SKM-1 treated with dmso at 0.1 percent for 144 hours (cell line): Measurements from ENCODE around the gene AKT3.
"Not testable (repeated sequence)": the region's sequence is repeated elsewhere in the genome, so short reads cannot be mapped to it uniquely, and the experiment has no call there.

Experiments used
- DNase-seq: peaks from one replicate; lab custom pipeline; 2025; ENCODE audit not compliant: unreplicated experiment; lab: John Stamatoyannopoulos, UW

The AKT3 gene

DNA sequence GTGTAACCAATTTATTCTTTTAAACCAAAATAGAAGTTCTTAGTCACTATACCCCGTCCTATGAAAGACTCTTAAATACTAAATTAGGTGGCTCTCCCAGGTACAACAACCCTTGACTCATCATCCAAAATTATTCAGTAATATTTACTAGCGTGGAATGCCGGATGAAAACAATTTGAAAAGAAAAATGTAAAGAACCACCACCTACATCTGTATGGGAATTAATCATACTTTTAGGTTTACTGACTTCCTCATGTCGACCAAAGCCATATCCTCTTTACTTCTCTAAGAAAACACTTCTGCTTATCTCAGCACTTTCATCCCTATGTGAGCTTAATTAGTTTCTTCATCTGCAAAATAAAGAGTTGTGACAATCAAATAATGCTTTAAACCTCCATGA, 139.6 kb downstream of the AKT3 start:
- DNase-seq, result peak; percentile 79

DNA sequence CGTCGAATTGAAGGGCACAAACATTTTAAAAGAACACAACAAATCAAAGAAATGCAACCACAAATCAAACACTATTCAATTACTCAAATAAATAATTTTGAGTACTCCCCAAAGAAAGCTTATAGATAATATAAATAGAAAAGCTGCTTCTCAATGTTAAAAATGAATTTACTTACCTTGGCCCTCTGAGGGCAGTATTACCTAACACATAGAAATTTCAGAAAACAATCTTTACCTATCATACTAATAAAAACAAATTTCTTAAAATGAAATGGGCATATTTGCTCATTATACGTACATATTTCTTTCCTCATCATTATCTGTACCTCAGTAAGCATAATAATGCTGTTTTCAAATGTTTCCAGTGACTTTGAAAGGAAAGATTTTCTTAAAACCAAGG, 141.8 kb downstream of the AKT3 start:
- no peak for DNase-seq

DNA sequence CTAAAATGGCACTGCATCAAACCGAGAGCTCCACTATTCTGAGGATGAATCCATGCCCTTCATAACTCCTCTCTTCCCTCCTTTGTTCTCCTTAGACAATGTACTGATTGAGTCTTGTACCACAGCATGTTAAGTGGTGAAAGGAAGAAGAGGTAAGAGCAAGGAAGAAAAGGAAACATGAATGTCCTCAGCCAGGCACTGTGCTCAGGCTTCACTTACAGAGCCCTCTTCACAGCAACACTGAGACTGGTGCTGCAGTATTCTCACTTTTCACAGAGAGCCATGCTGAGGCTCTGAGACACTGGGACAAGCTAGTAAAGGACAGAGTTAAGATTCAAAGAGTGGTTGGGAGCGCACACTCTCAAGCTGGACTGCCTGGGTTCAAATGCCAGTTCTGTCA, 143.5 kb downstream of the AKT3 start:
- DNase-seq, result no peak

DNA sequence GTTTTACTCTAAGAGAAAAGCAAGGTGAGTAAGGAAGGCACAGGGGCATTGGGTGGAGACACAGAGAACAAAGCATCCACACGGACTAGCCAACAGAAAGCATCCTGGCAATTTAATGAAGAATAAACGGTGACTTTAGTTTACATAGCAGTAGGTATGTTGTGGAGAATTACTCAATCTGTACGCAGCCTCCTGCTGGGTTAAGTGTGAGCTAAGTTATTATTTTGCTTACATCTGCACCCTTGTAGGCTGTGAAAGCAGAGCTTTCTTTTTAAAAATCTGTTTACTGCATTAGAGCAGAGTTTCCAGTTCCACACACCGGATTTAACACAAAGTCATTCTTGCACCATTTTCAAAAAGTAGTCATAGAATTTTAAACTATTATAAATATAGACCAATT, 144.5 kb downstream of the AKT3 start:
- DNase-seq, result no peak

DNA sequence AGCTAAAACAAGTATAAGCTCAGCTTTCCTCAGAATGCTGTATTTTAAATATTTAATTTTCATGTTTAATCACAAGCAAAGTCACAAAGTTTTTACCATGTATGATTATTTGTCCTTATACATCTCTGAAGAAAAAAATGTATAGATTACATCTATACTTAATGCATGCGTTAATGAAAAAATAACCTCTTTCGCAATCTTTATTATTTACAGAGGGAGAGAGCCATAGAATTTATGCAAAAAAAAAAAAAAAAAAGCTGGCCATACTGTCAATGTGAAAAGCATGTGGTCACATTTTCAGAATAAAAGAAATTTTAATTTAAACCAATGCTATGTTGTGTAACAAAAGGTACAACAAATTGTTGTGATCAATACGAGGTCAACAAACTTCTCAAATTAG, 148.2 kb downstream of the AKT3 start:
- no peak for DNase-seq

DNA sequence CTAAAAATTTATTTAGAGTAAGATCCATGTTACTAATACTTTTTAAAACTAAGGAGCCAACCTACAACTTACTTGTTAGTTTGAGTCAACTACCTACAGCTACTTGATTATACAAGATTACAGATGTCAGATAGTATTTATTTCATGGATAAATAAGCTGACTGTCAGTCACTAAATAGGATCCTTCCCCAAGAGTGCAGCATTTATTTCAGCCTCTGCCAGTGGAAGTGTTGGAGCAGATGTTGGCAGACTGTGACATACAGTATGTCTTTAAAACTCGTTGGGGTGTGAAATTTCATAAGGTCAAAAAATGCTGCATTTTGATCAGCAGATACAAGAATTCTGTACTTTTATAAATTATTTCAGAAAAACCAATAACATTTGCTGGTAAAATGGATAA, 156.2 kb downstream of the AKT3 start:
- no peak for DNase-seq

DNA sequence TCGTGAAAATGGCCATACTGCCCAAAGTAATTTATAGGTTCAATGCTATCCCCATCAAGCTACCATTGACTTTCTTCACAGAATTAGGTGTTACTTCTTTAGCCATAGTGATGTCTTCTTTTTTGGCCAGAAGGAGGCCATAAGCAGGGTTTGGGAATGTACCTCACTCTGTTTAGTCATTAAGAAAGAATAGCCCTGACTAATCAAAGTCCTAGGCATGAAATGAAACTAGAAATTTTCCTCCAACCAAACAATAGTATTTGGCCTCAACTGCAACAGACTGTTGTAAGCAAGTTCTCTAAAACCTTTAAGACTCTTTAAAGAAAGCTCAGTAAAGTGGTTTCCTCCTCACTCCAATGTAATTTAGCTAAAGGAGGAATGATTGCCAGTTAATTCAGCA, 163.9 kb downstream of the AKT3 start:
- no peak for DNase-seq

DNA sequence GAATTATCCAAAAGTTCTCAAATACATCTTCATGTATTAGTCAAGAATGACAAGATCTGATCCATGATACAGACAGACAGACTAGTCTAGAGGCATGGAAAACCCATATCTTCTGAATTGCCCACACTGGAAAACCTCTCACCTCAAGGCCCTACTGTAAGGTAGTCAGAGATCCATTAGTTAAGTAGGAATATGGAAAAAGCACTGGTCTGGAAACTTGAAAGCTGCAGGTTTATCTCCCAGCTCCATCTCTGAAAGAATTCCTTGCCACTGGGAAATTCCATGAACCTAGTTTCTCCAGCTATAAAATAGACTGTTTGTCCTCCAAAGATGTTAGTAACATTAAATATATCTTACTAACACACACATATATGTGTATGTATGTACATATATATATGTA, 169.2 kb downstream of the AKT3 start:
- no peak for DNase-seq

DNA sequence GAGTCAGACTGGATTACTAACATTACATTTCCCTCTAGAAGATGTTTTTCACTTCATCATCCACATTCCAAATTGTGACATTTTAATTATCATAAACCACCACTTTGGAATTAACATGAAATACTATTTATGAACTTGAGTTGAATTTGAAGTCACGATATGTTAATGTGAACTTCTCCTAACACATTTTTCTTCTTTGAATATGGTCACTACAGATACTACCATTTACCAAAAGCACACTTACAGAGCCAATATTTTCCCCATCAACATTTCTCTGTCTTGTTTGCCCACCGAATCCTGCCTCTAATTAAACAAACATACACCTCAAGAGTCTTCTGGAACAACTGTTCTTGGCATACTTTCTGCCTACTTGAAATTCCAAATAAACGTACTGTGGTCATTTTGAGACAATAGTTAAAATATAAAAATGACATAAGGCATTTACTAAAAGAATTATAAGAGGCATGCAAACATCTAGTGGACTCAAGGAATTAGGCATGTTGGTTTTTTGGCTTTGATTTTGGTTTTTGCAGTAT, 177.4 kb downstream of the AKT3 start:
- no peak for DNase-seq

DNA sequence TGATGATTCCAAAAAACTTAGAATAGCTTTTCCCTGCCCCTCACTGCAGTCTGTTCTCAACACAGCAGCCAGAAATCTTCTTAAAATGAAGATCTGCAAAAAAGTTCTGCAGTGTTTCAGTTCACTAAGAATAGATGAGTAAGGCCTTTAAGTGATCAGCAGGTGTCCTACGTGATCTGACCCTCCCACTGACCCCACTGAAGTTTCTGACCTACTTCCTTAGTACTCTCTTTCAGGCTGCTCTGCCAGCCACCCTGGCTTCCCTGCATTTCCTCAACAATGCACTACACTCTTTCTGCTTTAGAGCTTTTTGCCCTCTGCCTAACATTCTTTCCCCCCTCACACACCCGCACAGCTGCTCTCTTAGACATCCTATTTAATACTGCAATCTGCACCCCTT, 182.5 kb downstream of the AKT3 start:
- DNase-seq, result no peak

DNA sequence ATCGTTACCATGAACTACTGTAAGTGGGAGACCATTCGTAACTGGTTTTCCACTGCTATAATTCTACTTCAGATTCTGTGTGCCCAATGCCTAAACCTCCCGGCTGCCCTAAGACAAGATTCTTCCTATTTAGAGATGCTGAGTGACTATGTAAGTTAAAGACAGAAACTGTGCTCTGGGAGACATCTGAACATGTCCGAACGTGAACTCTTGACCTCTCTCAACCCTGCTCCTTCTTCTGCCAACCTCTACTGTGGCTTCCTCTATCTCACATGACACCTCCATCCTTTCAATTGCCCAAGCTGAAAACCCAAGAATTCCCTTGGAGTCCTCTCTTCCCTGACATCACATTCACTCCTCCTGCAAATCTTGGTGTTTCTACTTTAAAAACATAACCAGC, 182.9 kb downstream of the AKT3 start:
- DNase-seq, result no peak

DNA sequence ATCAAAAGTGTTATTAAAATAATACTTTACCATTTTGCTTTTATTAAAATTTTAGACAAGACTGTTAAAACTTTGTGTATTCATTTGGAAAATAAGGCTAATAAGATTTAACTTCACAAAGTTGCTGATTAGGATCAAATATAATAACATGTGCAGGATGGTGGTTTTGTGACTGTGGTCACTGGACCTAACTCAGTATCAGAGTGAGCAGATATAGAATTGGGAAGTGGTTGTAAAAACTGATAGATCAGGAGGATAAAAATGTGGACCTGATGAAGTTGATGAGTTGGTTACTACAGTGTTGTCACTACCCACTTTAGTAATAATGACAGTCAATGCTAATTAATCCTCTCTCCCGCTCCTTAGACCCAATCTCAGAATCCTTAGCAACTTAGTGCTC, 186.4 kb downstream of the AKT3 start:
- DNase-seq, result no peak

DNA sequence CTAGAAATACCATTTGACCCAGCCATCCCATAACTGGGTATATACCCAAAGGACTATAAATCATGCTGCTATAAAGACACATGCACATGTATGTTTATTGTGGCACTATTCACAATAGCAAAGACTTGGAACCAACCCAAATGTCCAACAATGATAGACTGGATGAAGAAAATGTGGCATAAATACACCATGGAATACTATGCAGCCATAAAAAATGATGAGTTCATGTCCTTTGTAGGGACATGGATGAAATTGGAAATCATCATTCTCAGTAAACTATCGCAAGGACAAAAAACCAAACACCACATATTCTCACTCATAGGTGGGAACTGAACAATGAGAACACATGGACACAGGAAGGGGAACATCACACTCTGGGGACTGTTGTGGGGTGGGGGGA, 187.9 kb downstream of the AKT3 start:
- not testable (repeated sequence) for DNase-seq

DNA sequence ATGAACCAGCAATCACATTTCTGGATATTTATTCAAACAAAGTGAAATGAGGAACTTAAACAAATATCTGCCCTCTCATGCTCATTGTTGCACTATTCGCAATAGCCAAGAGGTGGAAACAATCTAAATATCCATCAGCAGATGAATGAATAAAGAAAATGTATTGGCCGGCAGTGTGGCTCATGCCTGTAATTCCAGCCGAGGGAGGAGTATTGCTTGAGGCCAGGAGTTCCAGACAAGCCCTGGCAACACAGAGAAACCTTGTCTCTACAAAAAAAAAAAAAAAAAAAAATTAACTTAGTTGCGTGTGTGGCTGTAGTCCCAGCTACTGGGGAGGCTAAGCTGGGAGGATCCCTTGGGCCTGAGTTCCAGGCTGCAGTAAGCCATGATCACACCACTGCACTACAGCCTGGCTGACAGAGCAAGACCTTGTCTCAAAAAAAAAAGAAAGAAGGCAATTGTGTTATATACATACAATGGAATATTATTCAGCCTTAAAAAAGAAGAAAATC, 191.4 kb downstream of the AKT3 start:
- DNase-seq, result no peak

DNA sequence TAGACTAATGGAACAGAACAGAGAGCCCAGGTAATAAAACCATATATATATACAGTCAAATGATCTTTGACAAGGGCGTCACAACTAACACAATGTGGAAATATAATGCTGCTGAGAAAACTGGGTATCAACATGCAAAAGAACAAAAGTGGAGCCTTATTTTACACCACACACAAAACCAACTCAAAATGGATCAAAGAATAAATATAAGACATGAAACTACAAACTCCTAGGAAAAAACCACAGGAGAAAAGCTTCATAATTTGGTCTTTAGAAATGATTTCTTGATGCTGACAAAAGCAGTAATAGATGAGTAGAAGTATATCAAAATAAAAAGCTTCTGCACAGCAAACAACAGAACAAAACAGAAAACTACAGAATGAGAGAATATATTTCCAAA, 192.2 kb downstream of the AKT3 start:
- no peak for DNase-seq

DNA sequence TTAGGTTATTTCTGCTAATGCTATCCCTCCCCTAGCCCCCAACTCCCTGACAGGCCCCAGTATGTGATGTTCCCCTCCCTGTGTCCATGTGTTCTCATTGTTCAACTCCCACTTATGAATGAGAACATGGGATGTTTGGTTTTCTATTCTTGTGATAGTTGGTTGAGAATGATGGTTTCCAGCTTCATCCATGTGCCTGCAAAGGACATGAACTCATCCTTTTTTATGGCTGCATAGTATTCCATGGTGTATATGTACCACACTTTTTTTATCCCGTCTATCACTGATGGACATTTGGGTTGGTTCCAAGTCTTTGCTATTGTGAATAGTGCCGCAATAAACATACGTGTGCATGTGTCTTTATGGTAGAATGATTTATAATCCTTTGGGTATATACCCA, 200.5 kb downstream of the AKT3 start:
- not testable (repeated sequence) for DNase-seq

DNA sequence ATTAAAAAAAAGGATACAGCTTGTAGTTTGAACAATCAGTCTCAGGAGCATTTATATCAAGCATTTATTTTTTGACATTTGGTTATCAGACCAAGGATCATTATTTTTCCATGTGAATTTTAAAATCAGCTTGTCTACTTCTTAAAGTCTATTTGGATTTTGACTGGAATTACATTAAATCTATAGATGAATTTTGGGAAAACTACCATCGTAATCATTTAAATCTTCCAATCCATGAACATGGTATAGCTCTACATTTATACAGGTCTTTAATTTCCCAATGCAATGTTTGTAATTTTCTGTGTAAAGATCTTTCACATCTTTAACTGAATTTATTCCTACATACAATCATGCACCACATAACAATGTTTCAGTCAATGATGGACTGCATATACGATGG, 203.2 kb downstream of the AKT3 start:
- DNase-seq, result no peak

DNA sequence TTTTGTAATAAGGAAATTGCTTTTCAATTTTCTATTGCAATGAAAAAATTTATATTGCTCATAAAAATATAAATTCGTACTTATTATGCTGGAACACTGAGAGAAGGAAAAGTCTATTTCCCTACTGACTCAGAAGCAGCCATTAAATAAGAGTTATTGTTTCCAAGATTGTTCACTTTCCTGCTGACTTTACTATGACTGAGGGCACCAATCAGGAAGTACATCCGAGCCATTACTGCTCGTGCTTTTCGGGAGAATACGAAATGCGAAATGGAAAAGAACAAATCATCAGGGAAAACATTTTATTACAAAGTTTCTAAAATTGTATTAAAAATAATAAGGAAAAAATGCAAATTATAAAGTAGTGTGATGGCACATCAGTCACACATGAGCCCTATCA, 204.8 kb downstream of the AKT3 start:
- no peak for DNase-seq

DNA sequence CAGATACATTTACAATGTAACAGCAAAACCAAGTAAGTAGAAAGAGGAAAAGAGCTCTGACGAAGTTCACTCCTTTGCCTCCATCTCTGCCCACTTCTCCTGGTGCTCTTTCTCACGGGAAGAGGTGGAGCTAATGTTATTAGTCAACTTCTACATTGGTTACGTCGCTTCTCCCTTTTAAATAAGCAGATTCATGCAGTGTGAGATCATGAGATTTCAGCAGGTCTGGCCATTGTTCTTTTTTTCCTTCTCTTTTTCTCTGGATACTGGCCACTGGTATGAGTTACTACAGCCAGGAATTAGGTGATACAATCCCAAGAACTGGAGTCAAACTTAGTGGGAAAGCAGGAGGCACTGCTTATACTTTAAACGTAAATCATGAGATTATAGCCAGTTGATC, 207.1 kb downstream of the AKT3 start:
- no peak for DNase-seq

DNA sequence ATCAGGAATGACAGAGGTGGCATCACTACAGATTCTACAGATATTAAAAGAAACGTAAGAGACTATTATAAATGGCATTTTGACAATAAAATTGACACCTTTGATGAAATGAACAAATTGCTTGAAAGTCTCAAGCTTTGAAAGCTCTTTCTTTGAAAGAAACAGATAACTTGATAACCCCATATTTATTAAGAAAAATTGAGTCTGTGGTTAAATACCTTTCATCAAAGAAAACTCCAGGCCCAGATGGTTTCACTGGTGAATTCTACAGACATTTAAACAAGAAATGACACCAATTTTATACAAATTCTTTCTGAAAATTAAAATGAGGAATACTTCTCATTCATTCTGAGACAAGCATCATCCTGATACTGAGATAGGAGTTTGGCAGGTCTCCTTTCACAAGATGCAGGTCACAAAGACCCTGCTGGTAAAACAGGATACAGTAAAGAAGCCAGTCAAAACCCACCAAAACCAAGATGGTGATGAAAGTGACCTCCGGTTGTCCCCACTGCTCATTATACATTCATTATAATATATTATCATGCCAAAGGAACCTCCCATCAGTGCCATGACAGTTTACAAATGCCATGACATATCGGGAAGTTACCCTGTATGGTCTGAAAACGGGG, 210.9 kb downstream of the AKT3 start:
- DNase-seq, result no peak

DNA sequence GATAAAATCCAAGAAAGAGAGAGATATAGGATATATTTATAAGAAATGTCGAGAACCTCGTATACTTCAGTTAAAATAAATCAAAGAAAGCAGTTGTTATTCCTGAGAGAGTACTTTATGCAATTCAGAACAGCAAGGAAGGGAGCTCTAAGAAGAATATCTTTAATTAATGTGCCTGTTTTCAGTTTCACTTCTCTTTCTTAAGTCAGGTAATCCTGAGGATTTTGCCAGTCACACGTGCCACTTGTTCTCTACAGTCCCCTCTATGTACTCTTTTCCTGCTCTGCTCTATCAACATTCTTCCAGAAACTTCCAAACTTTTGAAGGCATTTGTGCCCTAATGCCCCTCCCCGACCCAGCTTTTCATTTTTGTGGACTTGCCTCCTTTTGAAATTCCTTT, 211.9 kb downstream of the AKT3 start:
- DNase-seq, result no peak

DNA sequence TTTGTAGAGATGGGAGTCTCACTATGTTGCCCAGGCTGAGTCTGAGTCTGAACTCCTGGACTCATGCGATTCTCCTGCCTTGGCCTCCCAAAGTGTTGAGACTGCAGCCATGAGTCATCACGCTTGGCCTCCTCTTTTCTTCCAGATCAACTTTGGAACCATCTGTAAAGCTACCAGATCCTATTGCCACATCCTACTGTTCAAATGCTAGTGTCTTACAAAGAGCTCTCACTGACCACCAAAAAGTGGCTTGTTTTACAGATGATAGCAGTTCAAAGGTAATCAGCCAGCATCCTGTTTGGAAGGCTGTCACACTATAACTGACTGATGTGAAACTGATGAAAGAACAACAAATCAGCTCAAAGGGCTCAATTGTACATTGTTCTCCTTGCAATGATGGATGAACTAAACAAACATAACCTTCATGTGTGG, 221.6 kb downstream of the AKT3 start:
- DNase-seq, result no peak

DNA sequence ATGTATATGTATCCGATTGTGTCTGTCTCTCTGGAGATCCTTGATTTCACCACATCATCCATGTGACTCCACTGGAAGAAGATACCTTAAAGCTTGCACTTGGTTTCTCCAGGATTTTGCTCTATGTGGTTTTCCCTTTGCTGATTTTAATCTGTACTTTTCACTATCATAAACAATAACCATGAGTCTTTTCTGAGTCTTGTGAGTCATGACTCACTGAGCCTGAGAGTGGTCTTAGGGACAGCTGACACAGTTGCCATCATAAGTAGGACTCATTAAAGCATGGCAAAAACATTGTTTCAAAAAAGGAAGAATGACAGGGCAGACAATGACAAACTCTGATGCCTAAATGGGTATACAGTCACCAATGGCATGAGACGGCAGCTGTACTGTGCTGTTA, 226.2 kb downstream of the AKT3 start:
- DNase-seq, result no peak
